Fibroblast of the aortic adventitia (primary cell): ENCODE measurements around the gene KRTAP19-6. TPM values are rescaled to one million over a fixed set of nuclear protein-coding genes. Genes with fewer than 3 reads are reported as not detected.

Experiments used
- DNase-seq: peaks from one replicate; pipeline ENCODE4 v3.0.0-alpha.2; 2010; ENCODE audit warnings: low read depth
- H3K4me3 ChIP-seq: 2 replicates; pipeline ENCODE4 v1.5.1; 2011; ENCODE audit warnings: low read depth, mild to moderate bottlenecking, control low read depth, low read length, moderate library complexity
- CTCF ChIP-seq: IDR thresholded peaks from 2 replicates; pipeline ENCODE4 v1.5.1; 2011; ENCODE audit warnings: mild to moderate bottlenecking, low read length, control low read depth, inconsistent platforms; ENCODE audit not compliant: insufficient read depth
- total RNA-seq: library from RNA; depleted of rRNA; stranded (reverse); fragments of >200 nt; gene quantifications from 2 replicates; pipeline ENCODE4 v1.2.3, GENCODE V29; 2012; ENCODE audit warnings: low replicate concordance

The KRTAP19-6 gene
- not detected in 2 replicates for total RNA-seq

GRCh38 chr21:30541764-30542163 is at the start of gene KRTAP19-6:
TSS of gene KRTAP19-6 (minus strand) at chr21:30541864. CDS start at chr21:30541833, 31 bp downstream.
- DNase-seq, result no peak
- no peak within 1 kb of the TSS for H3K4me3 ChIP-seq
- TF ChIP-seq CTCF, result no peak

DNA sequence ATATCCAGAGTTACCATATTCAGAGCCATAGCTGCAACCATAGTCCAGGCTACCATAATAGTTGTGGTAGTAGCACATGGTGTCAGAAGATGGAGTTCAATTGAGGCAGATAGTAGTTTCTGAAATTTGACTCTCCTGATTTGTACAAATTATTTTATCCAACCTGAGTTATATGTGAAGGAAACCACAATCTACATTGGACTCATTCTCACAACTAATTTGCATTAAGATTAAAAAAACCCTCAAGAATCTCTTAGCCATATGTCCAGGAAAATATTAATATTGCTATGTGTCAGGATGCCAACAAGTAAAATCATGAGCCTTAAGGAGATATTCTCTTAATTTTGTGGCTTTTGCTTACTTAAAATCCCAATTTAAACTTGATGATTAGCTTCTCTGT is 48.6 kb upstream of the KRTAP19-6 start, which contains the start of gene KRTAP22-2:
KRTAP22-2 (minus strand) TSS at position 101 of the 400 bp plus-strand sequence.
- H3K4me3 ChIP-seq, result no peak within 1 kb of the TSS
- DNase-seq, result no peak
- no peak for TF ChIP-seq CTCF

- no peak for DNase-seq
- no peak for TF ChIP-seq CTCF
- H3K4me3 ChIP-seq, result no peak overlapping the region
Measured at GRCh38 chr21:30582870-30583269, 41.2 kb upstream of the KRTAP19-6 start.

DNA sequence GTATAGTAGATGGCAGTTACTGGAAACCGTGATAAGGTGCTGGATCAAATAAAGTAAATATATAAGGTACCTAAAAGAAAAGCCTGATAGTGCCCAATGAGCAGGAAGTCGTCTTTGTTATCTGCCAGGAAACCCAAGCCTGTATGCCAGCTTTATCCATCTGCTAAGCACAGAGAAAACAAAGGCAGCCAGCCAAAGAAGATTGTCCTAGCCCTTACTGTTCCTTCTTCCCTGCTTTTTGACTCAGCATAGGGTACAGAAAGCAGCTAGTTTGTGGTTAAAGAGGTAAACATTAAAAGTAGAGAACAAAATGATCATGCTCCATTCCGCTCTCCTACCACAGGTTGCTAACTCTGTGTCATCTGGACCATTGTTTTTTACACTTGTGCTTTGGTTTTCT is 38.5 kb upstream of the KRTAP19-6 start:
- no peak for TF ChIP-seq CTCF
- DNase-seq, result no peak
- H3K4me3 ChIP-seq, result no peak overlapping the region

DNA sequence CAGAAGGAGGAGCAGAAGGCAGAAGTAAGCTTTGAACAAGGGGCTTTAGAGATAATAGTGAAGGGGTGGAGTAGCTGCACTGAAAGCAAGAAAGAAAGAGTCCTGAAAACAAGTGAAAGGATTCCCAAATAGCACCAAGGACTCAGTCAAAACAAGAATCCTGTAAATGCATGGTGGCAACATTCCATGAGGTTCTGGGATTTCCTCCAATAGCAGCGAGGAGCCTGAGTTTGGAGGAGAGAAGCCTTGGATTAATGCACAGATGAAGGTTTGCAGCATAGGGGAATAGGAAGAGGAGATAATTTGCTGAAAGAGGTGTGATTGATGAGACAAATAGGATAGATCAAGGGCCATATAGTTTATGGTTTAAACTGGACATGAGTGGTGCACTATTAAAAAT is 37.7 kb upstream of the KRTAP19-6 start:
- TF ChIP-seq CTCF, result no peak
- H3K4me3 ChIP-seq, result no peak overlapping the region
- DNase-seq, result no peak

DNA sequence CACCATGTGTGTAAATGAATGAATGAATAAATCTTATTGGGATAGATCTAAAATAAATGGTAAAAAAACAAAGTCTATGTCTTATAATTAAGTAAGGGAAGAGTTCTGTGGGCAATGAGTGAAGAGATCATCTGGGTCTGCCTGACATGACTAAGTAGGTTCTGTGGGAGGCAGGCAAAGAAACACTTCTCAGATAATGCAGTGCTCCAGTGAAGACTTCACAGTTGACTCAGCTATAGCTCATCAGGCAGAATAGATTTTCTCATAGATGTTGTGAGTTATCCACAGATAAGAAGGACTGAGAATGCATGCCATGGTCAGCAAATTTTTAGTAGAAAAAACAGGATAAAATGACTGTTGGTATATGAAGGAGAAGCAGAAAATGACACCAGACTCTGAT is 36.1 kb upstream of the KRTAP19-6 start:
- no peak overlapping the region for H3K4me3 ChIP-seq

More for the DNA sequence above, 36.1 kb upstream of the KRTAP19-6 start:
- no peak for DNase-seq
- TF ChIP-seq CTCF, result no peak
